HG03354 (cell line): ENCODE measurements around the gene FAIM2.

Experiments
- ATAC-seq: cut with Tn5 transposase; IDR thresholded peaks from one replicate; pipeline ENCODE4 v1.9.1; 2021; ENCODE audit warnings: mild to moderate bottlenecking; ENCODE audit not compliant: unreplicated experiment, poor library complexity, severe bottlenecking

FAIM2 gene

DNA sequence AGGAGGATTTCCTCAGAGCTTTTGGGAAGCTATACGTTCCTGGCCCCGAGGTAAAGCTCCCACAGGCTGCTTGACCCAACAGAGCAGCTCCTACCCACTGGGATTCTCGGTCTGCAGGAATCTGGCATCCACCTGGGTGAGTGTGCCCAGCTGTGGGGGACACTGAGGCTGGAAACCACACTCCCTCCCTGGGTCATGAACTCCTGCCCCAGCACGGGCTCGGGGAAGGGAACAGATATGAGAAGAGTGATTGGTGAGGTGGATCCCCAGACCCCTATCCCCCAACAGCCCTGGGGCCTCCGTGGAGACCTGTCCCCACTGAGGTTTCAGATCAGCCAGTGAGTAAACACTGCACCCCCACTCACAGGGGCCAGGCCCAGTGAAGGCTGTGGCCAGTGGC is 3.3 kb downstream of the FAIM2 start:
- no peak for ATAC-seq

DNA sequence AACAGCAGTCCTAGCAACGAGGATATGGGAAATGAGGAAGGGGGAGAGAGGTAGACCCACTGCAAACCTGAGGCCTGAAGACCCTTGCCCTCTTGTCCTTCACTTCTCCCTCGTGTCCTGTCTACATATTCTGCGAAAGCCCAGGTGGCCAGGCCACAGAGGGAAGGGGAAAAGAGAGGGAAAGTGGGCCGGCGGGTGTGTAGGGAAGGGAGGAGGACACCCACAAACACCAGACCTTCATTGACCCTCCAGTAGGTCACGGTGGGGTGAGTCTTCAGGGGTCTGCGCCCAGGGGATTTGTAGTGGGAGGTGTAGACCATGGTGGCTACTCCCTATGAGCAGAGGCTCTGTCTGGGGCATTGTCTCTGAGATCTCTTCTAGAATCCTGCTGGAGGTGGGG is 3.8 kb downstream of the FAIM2 start:
- no peak for ATAC-seq

DNA sequence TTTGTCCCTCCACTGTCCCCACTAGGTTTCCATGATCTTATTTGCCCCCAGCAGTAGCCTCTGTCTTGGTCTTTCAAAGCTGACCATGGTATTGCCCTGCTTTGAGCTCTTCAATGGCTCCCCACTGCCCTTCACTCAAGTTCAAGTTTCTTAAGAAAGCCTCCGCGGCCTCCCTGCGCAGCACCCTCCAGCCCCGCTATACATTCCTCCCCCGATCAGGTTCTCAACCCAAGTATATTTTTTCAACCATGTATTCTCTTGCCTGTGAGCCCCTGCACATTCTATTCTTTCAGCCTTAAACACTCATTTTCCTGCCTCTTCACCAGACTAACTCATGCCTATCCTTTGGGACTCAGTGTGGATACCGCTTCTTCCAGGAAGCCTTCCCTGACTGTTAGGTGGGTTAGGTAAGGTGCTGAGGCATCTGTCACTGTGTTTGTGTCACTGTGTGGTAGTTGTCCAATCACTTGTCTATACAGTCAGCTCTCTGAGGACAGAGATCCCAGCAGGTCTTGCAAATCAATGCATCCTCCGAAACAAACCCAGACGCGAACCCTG is 4.3 kb downstream of the FAIM2 start:
- no peak for ATAC-seq

DNA sequence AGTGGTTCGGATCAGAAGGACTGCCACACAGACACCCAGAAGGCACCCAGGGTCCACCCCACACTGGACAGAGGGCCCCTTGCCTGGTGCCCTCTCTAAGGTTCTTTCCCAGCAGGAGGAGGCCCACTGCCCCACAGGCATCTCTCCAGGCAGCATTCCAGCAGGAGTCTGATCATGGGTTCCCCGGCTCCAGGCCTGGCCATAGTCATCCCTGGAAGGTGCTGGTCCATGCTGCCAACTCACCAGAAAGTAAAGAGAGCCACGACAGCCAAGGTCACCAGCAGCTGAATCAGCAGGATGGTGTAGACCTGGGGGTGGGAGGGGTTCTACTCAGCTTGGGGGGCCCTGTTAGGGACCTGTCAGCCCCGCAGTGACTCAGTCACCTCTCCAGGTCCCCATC is 6.4 kb downstream of the FAIM2 start:
- no peak for ATAC-seq

DNA sequence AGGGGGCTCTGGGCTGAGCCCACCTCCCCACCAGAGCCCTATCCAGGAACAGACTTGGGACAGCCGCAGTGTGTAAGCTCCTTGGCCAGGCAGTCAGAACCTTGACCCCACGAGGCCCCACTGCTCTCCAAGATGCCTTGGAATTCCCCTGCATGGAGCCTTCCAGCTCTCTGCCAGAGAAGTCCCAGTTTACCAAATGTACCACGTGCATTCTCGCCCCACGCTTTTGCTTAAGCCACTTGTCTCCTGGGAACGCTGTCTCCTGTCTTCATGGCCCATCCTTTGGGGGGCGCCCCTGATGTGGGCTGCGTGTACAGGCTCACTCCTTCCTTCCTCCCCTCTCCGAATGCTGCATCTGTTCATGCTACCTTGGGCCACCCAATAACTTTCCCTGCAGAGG is 7.9 kb downstream of the FAIM2 start:
- no peak for ATAC-seq

DNA sequence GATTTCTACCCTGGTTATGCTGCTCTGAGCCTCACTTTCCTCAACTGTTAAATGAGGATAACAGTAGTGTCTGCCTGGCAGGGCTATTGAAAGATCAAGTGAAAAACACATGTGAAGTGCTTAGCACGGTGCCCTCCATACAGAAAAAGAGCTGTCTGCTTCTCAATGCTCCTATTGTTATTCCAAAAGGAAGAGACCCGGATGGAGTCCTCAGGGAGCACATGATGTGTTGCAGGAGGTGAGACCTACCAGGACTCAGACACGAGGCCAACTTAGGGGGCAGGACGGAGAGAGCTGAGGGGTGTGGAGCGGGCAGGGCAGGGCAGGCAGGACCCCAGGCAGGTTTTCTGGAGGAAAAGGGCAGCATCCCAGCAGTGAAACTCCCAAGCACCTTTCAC is 8.9 kb downstream of the FAIM2 start:
- ATAC-seq = no peak

DNA sequence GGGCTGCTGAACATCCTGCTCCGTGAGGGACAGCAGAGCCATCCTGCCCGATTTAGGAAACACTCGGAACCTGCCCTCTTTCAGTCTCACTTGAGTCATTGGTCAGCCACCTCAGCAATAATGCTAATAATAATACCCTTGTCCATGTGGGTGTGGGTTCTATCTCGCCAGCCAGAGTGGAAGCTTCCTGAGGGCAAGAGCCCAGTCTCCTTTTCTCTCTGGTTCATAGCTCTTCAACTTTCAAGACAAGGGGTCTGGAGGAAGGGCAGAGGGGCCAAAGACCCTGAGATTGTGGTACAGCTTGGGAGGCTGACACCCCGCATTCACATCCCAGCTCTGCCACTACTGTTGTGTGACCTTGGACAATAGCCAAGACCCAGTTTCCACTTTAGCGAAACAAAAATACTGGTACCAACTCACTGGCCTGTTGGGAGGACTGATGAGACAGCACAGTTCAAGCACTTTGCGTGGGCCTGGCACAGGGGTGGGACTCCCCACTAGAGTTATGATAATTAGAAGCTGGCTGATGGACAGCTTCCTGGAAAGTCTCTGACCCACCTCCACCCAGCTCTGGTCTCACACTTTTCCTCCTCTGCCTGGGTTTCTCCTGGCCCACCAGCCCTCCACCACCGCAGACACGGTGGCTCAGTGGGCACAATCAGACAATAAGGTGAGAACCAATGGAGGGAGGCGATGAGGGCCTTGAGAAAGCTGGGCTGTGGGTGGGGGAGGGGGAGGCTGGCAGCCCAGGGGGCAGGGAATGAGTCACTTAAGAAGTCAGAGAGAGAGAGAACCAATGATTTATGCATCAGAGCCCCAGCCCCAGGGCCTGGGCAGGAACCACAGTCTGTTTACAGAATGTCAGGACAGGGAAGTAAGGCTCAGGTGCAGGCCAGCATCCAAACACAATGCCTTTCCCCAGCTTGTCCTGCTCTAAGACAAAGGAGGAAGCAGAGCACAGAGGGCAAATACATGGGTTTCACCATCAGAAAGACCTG is 9.6 kb downstream of the FAIM2 start:
- ATAC-seq = no peak

DNA sequence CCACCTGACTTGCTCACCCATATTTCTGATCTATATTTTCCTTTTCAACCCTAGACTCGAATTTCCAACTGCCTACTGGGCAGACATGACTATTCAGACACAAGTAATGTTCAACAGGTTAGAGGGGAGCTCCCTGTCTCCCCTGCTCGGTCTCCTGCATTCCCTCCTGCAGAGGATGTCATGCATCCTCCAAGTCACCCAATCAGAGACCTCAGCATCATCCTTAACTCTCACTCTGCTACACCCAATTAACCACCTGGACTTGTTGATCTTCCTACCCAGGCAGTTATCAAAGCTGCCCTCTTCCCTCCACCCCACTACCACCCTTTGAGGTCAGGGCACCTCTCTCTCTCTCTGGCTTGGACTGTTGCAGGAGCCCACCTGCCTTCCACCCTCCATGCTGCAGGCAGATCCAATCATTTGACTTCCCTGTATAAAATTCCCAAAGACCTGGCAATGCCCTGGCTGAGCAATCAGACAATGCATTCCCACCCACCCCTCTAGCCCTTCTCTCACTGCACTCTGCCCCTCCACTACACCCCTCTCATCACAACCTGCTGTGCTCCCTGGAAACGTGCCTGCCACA is 10.9 kb downstream of the FAIM2 start:
- no peak for ATAC-seq

DNA sequence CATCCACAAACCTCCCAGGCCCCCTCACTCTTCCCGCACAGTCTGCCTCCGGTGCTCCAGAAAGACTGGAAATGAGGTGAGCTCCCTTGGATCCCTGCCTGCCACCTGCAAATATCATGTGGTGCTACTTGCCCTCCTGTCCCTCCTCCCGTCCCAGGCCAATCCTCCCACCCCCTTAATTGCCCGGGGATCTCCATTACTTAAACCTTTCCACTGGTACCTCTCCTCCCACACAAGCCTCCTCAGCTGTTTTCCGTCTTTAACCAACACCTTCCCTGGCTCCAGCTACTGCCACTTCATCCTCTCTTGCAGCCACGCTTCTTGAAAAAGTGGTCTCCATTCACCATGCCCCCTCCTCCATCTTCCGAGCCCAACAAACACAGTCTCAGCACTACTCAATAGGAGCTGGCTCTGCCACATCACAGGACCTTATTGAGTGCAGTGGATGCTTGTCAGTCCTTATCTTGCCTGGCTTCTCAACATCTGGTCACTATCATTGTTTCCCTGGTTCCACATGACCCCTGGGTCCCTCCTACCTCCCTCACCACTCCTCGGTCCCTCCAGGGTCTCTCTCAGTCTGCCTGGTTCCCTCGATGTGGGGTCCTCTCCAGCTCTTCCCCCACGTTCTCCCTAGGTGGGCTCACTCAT is 11.5 kb downstream of the FAIM2 start:
- ATAC-seq = no peak

DNA sequence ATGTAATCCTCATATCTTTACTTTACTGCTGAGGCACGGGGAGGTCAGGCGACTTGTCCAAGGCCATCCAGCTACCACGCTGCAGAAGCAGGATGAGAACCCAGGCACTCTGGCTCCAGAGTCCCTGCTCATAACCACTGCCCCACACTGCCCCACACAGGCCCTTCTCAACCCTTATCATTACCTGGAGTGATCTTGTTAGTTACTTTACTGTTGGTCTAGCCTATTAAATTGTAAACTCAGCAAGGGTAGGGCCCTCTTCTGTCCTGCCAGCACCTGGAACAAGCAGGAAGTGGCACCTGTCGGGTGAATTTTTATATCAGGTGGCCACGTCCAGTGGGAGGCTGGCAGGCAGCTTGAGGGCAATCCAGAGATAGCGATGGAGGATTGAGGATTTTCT is 12.2 kb downstream of the FAIM2 start:
- ATAC-seq = no peak

DNA sequence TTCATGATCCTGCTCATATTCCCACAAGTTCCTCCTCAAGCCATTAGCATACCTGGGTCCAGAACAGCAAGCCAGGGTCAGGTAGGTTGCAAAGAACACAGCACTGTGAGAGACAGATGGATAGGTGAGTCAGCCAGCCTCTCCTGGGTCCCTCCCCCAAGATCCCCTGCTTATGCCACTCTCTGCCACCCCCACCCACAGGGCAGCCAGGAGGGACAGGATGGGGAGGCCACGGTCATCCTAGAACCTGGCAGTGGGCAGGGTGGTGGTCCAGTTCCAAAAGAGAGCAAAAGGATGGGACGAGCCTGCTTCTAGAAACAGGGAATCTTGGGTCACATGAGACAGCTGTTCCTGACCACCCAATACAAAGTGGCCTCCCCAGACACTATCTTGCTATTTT is 12.7 kb downstream of the FAIM2 start:
- ATAC-seq = no peak

DNA sequence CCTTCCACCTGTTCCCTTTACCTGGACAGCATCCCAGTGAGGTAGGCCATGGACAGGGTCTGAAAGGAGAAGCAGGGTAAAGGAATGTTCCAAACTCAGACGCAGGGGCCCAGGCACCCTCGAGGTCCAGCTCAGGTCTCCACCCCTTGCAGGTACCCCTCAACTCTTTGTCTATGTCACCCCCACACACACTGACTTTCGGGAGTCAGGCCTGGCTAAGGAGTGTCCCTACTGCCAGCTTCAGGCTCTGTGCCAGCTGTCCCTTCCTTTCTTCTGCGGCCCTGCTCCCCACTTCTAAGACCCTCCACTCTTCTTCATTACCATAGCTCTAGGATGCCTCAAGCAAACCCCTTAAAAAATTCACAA is 13.6 kb downstream of the FAIM2 start:
- no peak for ATAC-seq

DNA sequence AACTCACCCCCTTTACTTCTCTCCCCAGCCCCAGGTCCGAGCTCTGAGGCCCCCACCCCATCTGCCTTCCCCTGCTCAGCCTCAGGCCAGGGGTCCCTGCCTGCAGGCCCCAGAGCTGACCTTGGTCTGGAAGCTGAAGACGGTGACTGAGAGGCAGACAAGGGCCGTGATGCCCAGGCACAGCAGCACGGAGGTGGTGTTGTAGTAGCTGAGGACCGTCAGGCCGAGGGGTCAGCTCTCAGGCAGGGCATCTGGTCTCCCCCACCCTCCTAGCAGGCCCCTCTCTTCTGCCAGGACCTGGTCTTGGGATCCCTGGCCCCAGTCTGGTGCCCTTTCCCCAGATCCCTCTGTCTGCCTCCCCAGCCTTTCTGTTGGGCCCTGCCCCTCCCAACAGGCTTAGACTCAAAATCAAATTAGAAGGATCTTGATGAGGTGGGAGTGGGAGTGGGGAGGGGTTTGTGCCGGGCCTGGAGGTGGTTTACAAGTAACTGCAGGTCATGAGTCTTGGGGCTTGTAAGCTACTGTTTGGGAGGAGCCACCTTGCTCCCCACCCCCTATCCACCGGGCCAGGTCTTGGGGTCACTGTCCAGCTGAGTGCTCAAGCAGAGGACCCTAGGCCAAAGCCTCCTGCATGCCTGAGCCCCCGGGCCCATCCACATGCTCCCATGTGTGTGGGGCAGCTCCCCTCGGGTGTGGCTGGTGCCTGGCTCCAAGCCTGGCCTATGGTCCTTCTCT is 14.2 kb downstream of the FAIM2 start:
- ATAC-seq = no peak

DNA sequence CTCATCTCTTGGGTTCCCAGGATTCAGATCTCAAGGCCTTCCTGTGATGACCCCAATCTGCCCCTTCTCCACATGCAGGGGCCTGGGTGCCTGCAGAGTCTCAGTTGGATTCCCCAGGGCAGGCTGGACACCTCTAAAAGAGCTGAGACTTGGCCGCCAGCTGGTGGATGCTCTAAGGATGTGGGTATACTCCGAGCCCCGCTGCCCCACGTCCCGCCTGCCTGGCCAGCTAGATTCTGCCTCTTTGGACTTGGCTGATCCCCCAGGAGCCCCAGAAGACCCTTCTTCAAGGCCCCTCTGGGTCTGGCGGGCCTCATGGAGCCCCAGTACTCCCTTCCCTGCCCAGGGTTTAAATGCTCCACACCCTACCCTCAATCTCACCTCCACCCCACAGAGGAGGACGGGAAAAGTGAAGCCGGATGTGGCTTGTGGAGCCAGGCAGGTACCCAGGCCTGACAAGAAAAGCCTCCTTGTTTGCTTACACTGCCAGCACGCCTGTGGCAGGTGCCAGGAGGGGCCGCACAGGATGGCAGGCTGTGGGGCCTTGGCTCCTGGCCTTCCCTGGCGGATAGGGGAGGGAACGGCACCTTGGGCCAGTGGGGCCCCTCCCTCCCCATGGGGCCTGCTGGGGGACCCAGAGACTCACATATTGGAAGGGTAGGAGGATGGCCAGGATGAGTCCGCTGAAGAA is 15.1 kb downstream of the FAIM2 start:
- ATAC-seq = no peak

DNA sequence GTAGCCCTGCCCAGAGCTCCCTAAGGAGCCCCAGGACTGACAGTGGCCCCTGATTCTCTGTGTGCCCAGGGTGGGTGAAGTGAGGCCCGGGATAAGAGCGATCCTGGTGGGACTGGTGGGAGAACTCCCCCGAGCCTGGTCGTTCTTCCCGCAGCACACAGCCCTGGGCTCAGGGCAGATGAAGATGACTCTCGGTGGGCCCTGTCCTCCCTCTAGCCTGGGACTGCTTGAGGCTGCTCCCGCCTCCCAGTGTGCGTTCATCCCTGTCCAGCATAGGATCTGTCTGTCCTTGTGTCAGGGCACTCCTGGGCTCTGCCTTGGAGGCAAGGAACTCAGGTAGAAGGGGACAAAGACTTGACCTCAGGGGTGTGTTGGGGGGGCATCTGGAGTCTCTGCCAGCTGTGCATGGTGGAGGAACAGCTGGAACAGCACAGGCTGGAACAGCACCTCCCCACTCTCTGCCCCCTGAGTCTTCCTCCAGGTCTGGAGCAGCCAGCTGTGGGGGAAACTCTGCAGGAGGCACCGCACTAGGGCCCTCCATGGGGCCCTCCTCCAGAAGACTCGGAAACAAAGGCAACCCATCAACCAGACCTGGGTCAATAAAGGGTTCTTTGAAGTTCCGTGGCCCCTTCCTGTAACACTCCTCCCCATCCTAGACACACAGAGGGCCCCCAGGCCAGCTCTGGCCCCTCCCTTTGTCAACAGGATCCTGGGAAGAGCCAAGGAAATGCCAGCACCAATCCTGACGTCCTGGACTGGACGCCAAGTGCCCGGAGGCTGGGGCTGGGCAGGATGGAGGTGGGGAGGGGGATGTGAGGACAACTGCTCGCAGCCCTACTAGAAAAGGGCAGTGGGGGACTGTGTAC is 15.9 kb downstream of the FAIM2 start:
- ATAC-seq = no peak

DNA sequence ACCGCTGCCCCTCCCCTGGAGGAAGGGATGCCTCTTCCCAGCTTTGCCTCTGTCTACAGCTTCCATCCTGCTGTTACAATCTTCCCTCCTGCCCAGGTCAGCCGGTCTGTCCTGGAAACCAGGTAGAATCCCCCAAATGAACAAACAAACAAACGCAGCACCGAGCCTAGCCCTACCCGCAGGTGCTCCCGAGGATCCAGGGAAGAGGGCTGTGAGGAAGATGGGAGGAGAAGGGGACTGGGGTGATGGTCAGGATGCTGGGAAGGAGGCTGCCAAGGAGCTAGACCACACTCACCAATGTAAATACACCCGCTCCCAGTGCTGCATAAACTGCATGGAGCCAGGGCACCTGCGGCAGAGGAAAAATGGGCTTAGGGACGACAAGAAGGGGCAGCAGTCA is 16.6 kb downstream of the FAIM2 start:
- no peak for ATAC-seq

DNA sequence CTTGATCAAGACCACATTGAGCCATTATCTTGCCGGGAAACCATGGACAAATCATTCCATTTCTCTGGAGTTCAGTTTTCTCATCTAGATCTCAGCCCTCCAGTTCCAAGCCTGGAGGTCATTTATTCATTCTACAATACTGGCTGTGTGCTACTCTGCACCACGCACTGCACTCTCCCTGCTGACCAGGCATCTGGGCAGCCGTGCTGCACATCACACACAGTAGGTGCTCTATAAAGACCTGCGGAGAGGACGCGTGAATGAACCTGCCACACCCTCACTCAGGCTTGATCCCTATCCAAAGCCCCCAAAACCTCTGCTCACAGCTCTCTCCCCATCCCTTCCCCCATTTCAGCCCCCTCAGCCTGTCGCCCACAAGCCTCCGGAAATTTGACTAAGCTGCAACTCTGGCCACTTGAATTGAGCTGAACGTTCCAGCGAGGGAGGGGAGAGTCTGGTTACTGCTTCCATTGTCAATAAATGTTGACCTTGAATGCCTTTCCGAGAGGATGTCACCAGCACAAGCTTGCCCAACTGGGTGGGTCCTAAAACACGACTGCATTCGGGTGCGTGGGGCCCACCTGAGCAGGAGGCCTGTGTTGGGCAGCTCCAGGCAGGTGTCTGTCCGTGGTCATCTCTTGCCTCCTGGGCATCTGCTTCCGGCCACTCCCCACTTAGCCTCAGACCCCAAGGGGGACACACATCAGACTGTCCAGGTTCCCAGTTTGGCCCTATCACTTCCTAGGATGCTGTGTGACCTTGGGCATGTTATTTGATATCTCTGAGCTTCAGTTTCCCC is 17.8 kb downstream of the FAIM2 start:
- no peak for ATAC-seq

DNA sequence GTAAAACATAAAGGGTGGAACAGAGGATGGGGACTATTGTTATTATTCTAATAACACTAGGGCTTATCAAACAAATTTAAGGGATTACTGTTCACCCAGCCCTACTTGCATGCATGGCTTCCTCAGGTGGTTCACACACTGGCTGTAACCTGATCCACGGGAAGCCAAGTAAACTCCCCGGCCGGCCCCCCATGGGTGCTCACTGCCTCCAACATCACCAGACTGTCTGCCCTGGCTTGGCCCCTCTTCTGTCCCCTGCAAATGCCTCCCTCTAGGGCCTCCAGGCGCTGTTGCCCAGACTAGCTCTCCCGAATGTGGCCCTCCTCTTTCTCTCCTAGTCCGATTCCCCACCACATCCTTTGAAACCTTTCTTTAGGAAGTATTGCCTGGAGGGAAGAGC is 18.6 kb downstream of the FAIM2 start:
- ATAC-seq = no peak
